PC-9 (cell line): ENCODE data around the gene SIGLEC8. TPM values are rescaled to one million over a fixed set of nuclear protein-coding genes. Genes with fewer than 3 reads are reported as not detected.
"Not testable (repeated sequence)": the region's sequence is repeated elsewhere in the genome, so short reads cannot be mapped to it uniquely, and the experiment has no call there.

ENCODE experiments used
- BruUV-seq: library from RNA; stranded (reverse); fragments of 400-500 nt; replicated peaks from 2 replicates; lab custom pipeline; 2021; lab: Mats Ljungman, UMichigan
- CTCF ChIA-PET: fragments of 300-600 bp; sonication (Branson Sonifier 250); formaldehyde crosslinking; loops from one replicate; lab custom pipeline; 2022; ENCODE audit warnings: antibody characterized with exemption; lab: Charles Lee
- POLR2A ChIA-PET: fragments of 300-600 bp; sonication (Branson Sonifier 250); formaldehyde crosslinking; loops from one replicate; lab custom pipeline; 2022; ENCODE audit warnings: antibody characterized with exemption; ENCODE audit not compliant: unreplicated experiment; lab: Charles Lee
- DNase-seq, 2 experiments: peaks; one replicate each; pipeline versions ENCODE4 v3.0.0 to v3.0.0-alpha.2; 2015 to 2022; ENCODE audit warnings: mixed read lengths in 1 of 2
- H2AFZ ChIP-seq: fragments of 200-600 bp; sonication (generic); 2 replicates; pipeline ENCODE4 v1.8.1; 2017; ENCODE audit warnings: antibody characterized with exemption
- H3F3A ChIP-seq: fragments of 200-600 bp; sonication (generic); 2 replicates; pipeline ENCODE4 v1.8.1; 2017; ENCODE audit warnings: antibody characterized with exemption, mild to moderate bottlenecking, low read depth; ENCODE audit not compliant: insufficient read depth
- H3K27ac ChIP-seq: fragments of 200-600 bp; sonication (generic); 2 replicates; pipeline ENCODE4 v1.6.1; 2016; ENCODE audit warnings: mixed run types
- H3K27me3 ChIP-seq: fragments of 200-600 bp; sonication (generic); 2 replicates; pipeline ENCODE4 v1.6.1; 2016; ENCODE audit warnings: low read depth, mixed run types; ENCODE audit not compliant: insufficient read depth
- H3K36me3 ChIP-seq: fragments of 200-600 bp; sonication (generic); 2 replicates; pipeline ENCODE4 v1.6.1; 2016; ENCODE audit warnings: low read depth, mixed run types
- H3K4me1 ChIP-seq: fragments of 200-600 bp; sonication (generic); replicated peaks from 2 replicates; pipeline ENCODE4 v1.6.1; 2016; ENCODE audit warnings: mixed run types; ENCODE audit not compliant: insufficient read depth
- H3K4me2 ChIP-seq: fragments of 200-600 bp; sonication (generic); 2 replicates; pipeline ENCODE4 v1.6.1; 2017; ENCODE audit warnings: mixed run types
- H3K4me3 ChIP-seq: fragments of 200-600 bp; sonication (generic); 2 replicates; pipeline ENCODE4 v1.6.1; 2016; ENCODE audit warnings: mixed run types
- H3K79me2 ChIP-seq: fragments of 200-600 bp; sonication (generic); 2 replicates; pipeline ENCODE4 v1.6.1; 2017; ENCODE audit warnings: low read depth, mixed run types
- H3K9me2 ChIP-seq: fragments of 200-600 bp; sonication (generic); 2 replicates; pipeline ENCODE4 v1.8.1; 2017; ENCODE audit warnings: mild to moderate bottlenecking; ENCODE audit not compliant: insufficient read depth
- H3K9me3 ChIP-seq: fragments of 200-600 bp; sonication (generic); 2 replicates; pipeline ENCODE4 v1.8.1; 2016; ENCODE audit warnings: low read depth; ENCODE audit not compliant: insufficient read depth
- H4K20me1 ChIP-seq: fragments of 200-600 bp; sonication (generic); 2 replicates; pipeline ENCODE4 v1.8.1; 2017; ENCODE audit not compliant: insufficient read depth
- EZH2 ChIP-seq: fragments of 200-600 bp; sonication (generic); IDR thresholded peaks from 2 replicates; pipeline ENCODE4 v1.8.0; 2017; ENCODE audit warnings: antibody characterized with exemption, low read depth
- intact Hi-C: fragments of 100-400 bp; cut with micrococcal nuclease; formaldehyde crosslinking; loops from one replicate; pipeline ENCODE4 v1.10.0; 2022; ENCODE audit not compliant: unreplicated experiment
- total RNA-seq: library from RNA; stranded (reverse); gene quantifications from 2 replicates; pipeline ENCODE4 v1.2.3, GENCODE V29; 2021
- TF ChIP-seq, protein P1 (sequence below): fragments of 200-600 bp; sonication (generic); conservative IDR thresholded peaks from 2 replicates; pipeline ENCODE4 v1.6.1; 2017; ENCODE audit warnings: mixed run types, antibody characterized with exemption, mild to moderate bottlenecking, moderate library complexity

The SIGLEC8 gene
- total RNA-seq, 1 experiment from 2014 or later, result not detected

DNA sequence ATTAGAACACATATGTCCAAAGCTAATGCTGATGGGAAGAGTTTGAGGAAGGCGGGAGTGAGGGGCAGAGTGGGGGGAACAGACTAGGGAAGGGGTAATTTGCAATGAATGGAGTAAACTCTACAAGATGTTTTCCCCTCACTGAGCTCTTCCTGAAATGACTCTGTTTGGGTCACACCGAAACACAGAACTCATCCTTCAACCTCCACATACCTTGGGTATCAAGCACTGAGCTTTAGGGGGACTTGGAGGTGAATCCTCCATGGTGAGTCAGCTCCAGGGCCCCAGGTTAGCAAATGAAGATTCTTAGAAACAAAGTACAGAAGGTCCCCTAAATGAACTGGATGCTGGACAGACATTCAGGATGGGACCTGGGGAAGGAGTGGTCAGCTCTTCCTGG, 39.5 kb downstream of the SIGLEC8 start:
- Histone ChIP-seq H3K4me3 (no peak overlapping the region), H3K9me2 (no peaks in the 10 kb centered on the region), H3K4me1 (no peaks in the 10 kb centered on the region), H3K4me2 (no peak overlapping the region), H4K20me1 (no peaks in the 10 kb centered on the region; the same call in 1 of the 2 replicates), H3K9me3 (no peaks in the 10 kb centered on the region), H3K36me3 (no peaks in the 10 kb centered on the region), H3K27ac (no peak overlapping the region), H3K79me2 (no peaks in the 10 kb centered on the region), H3F3A (no peaks in the 10 kb centered on the region), H2AFZ (no peak overlapping the region), H3K27me3 (peaks cover 52% of the 10 kb centered on the region)
- TF ChIP-seq EZH2, result no peak
- TF ChIP-seq, protein P1, sequence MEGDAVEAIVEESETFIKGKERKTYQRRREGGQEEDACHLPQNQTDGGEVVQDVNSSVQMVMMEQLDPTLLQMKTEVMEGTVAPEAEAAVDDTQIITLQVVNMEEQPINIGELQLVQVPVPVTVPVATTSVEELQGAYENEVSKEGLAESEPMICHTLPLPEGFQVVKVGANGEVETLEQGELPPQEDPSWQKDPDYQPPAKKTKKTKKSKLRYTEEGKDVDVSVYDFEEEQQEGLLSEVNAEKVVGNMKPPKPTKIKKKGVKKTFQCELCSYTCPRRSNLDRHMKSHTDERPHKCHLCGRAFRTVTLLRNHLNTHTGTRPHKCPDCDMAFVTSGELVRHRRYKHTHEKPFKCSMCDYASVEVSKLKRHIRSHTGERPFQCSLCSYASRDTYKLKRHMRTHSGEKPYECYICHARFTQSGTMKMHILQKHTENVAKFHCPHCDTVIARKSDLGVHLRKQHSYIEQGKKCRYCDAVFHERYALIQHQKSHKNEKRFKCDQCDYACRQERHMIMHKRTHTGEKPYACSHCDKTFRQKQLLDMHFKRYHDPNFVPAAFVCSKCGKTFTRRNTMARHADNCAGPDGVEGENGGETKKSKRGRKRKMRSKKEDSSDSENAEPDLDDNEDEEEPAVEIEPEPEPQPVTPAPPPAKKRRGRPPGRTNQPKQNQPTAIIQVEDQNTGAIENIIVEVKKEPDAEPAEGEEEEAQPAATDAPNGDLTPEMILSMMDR, result no peak
- intact Hi-C loops, result no loop called here
- CTCF ChIA-PET, result interaction anchor here (0.5 kb wide), 1 partner anchor 614 kb away, joined by 6 read pairs; no protein-coding TSS in a partner anchor
- BruUV-seq, result no TSS peak
- DNase-seq, result no peak
- POLR2A ChIA-PET, result interaction anchor here (0.6 kb wide), 1 partner anchor 46 kb away, joined by 5 read pairs; no protein-coding TSS in a partner anchor

DNA sequence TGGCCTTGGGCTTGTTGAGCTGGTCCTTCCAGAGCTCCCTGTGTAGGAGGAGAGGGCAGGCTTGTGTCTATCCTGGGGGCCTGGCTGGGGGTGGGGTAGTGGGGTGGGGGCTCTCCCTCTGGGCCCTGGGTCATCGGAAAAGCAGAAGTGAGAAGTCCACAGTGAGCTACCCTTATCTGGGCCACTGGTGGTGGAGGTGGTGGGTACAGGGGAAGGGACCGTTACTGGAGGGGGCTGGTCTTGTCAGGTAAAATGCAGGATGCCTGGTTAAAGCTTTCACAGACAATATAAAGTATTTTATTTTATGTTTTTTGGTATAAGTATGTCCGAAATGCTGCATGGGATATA, 40.5 kb downstream of the SIGLEC8 start:
- Histone ChIP-seq H3K4me3 (no peak overlapping the region), H3K4me1 (no peaks in the 10 kb centered on the region), H3K27ac (no peak overlapping the region), H4K20me1 (no peaks in the 10 kb centered on the region; the same call in 1 of the 2 replicates), H3K36me3 (no peaks in the 10 kb centered on the region), H2AFZ (no peak overlapping the region), H3K4me2 (no peak overlapping the region), H3K9me2 (no peaks in the 10 kb centered on the region), H3K79me2 (no peaks in the 10 kb centered on the region), H3K9me3 (no peaks in the 10 kb centered on the region), H3K27me3 (peaks cover 61% of the 10 kb centered on the region), H3F3A (no peaks in the 10 kb centered on the region)
- CTCF ChIA-PET, result no interaction called here
- POLR2A ChIA-PET, result interaction anchor here (0.6 kb wide), 1 partner anchor 50 kb away, joined by 3 read pairs; no protein-coding TSS in a partner anchor
- intact Hi-C loops, result no loop called here
- DNase-seq, result no peak
- no TSS peak for BruUV-seq
- TF ChIP-seq, protein P1, result no peak
- no peak for TF ChIP-seq EZH2

DNA sequence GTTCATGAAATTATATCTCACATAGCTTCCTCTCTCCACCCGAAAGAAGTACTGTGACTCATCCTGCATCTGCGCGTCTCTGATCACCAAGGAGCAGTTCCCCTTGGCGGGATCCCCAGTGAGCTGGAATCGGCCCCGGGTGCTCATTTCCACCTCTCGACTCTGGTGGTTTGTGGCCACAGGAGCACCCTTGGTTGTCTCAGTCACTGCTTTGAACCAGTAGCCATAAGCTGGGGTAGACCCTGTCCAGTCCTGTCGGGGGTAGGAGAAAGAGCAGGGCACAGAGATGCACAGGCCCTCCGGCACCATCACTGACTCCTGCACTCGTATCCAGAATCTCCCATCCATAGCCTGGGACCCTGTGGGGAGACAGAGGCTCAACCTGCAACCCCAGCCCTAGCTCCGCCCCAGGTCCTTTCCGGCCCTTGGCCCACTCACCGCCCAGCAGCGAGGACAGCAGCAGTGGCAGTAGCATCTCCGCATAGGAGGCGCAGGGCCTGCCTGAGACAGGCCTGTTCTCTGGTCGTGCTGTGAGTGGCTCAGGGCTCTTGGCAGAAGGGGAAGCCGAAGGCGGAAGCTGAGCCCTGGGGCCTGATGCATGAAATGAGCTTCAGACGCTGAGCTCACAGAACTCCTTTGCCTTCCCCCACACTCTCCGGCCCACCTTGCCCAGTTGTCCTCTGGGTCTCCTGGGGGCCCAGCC, 41.0 kb downstream of the SIGLEC8 start, which contains the start of gene SIGLEC10:
TSS of gene SIGLEC10 (minus strand) at position 536 of the 703 bp plus-strand sequence. CDS start at position 475, 61 bp downstream.
- H3K27ac ChIP-seq, result no peak within 1 kb of the TSS
- CTCF ChIA-PET, result no interaction called here
- intact Hi-C loops, result no loop called here

DNA sequence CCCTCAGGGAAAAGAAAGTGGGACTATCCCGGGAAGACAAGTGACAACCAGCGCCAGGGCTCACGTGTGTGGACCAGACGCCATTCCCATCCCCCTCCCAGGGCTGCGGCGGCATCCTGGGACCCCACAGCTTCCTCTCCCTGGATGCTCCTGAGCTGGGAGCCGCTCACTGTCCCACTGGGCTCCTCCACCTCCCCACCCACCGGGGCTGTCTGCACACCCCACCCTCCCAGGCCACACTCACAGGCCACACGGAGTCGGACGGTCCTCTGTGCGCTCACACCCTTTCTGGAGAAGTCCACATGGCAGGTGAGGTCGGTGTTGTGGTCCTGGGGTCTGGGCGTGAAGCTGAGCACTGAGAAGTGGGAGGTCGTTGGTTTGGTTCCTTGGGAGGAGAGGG, 41.8 kb downstream of the SIGLEC8 start:
- H3K4me3 ChIP-seq, DNase-seq, intact Hi-C loops, H3K79me2 ChIP-seq, CTCF ChIA-PET, H3K4me2 ChIP-seq, BruUV-seq, H3K27ac ChIP-seq, H3K4me1 ChIP-seq, H4K20me1 ChIP-seq, H3K9me3 ChIP-seq, H3F3A ChIP-seq, POLR2A ChIA-PET, H3K36me3 ChIP-seq, H3K9me2 ChIP-seq, H2AFZ ChIP-seq: not testable (repeated sequence)
- peaks cover 72% of the 10 kb centered on the region for H3K27me3 ChIP-seq

More for the DNA sequence above, 41.0 kb downstream of the SIGLEC8 start, which contains the start of gene SIGLEC10:
- Histone ChIP-seq H3K36me3 (no peaks in the 10 kb centered on the region), H3K9me2 (no peaks in the 10 kb centered on the region), H3K4me1 (no peaks in the 10 kb centered on the region), H3K79me2 (no peaks in the 10 kb centered on the region), H3K27me3 (peaks cover 67% of the 10 kb centered on the region), H3F3A (no peaks in the 10 kb centered on the region), H3K4me2 (no peak within 1 kb of the TSS), H3K4me3 (no peak within 1 kb of the TSS), H2AFZ (no peak within 1 kb of the TSS), H4K20me1 (no peaks in the 10 kb centered on the region; the same call in 1 of the 2 replicates), H3K9me3 (no peaks in the 10 kb centered on the region)
- no peak for TF ChIP-seq EZH2
- TF ChIP-seq, protein P1, result no peak
- BruUV-seq, result no TSS peak
- no peak for DNase-seq
- POLR2A ChIA-PET, result interaction anchor here (0.6 kb wide), 1 partner anchor 50 kb away, joined by 3 read pairs; no protein-coding TSS in a partner anchor
